ENCODE data around the gene HOXB7. TPM values are rescaled to one million over a fixed set of nuclear protein-coding genes. Genes with fewer than 3 reads are reported as not detected.

Gene HOXB7
- total and polyA plus RNA-seq, 10 of the 15 experiments (the other 5 are each of a cell fraction or from before 2014, with no cell fraction given), result 2.8 to 7.4 (median 4.2) TPM

- TF ChIP-seq SKIL (IDR thresholded peaks at IDR 0.05; ENCODE audit: low read depth, poor library complexity, severe bottlenecking) (peak; percentile 13), PAX5 (IDR thresholded peaks at IDR 0.05; ENCODE audit: borderline replicate concordance, low read depth, low read length) (no peak), RFX5 (IDR thresholded peaks at IDR 0.05; ENCODE audit: low read depth, low read length) (no peak), SMARCA5 (IDR thresholded peaks at IDR 0.05) (0 out of 2 replicates have a peak, but pooled peaks have one; percentile 16), MAX (IDR thresholded peaks at IDR 0.05; ENCODE audit: low read depth, low read length) (no peak), MEF2B (IDR thresholded peaks at IDR 0.05; ENCODE audit: partially characterized antibody, poor library complexity, severe bottlenecking) (peak; percentile 88), RBBP5 (conservative IDR thresholded peaks at IDR 0.05) (no peak), RCOR1 (conservative IDR thresholded peaks at IDR 0.05; ENCODE audit: low read depth, low read length) (no peak), SUPT20H (IDR thresholded peaks at IDR 0.05; ENCODE audit: borderline replicate concordance, control insufficient read depth, low read depth, low read length) (no peak), GATAD2B (conservative IDR thresholded peaks at IDR 0.05; ENCODE audit: low read depth) (0 out of 2 replicates have a peak, but pooled peaks have one; percentile 51), SUZ12 (IDR thresholded peaks at IDR 0.05; ENCODE audit: unreplicated experiment) (no peak), KLF5 (IDR thresholded peaks at IDR 0.05; ENCODE audit: partially characterized antibody) (no peak), SIX5 (IDR thresholded peaks at IDR 0.05; ENCODE audit: low read depth, low read length, severe bottlenecking) (no peak), MTA2 (IDR thresholded peaks at IDR 0.05; ENCODE audit: low read depth) (peak; percentile 98), PML (IDR thresholded peaks at IDR 0.05; ENCODE audit: low read length) (no peak), SREBF2 (IDR thresholded peaks at IDR 0.05; ENCODE audit: low read length) (no peak), POLR2AphosphoS2 (IDR thresholded peaks at IDR 0.05; ENCODE audit: low read depth, low read length) (no peak), MYC (IDR thresholded peaks at IDR 0.05; ENCODE audit: insufficient read depth, insufficient read length, insufficient replicate concordance, low read length, severe bottlenecking) (no peak), MYB (IDR thresholded peaks at IDR 0.05; ENCODE audit: borderline replicate concordance, low read depth, low read length) (no peak), WRNIP1 (IDR thresholded peaks at IDR 0.05; ENCODE audit: borderline replicate concordance, low read depth, low read length) (no peak)
- TF ChIP-seq, protein P1, sequence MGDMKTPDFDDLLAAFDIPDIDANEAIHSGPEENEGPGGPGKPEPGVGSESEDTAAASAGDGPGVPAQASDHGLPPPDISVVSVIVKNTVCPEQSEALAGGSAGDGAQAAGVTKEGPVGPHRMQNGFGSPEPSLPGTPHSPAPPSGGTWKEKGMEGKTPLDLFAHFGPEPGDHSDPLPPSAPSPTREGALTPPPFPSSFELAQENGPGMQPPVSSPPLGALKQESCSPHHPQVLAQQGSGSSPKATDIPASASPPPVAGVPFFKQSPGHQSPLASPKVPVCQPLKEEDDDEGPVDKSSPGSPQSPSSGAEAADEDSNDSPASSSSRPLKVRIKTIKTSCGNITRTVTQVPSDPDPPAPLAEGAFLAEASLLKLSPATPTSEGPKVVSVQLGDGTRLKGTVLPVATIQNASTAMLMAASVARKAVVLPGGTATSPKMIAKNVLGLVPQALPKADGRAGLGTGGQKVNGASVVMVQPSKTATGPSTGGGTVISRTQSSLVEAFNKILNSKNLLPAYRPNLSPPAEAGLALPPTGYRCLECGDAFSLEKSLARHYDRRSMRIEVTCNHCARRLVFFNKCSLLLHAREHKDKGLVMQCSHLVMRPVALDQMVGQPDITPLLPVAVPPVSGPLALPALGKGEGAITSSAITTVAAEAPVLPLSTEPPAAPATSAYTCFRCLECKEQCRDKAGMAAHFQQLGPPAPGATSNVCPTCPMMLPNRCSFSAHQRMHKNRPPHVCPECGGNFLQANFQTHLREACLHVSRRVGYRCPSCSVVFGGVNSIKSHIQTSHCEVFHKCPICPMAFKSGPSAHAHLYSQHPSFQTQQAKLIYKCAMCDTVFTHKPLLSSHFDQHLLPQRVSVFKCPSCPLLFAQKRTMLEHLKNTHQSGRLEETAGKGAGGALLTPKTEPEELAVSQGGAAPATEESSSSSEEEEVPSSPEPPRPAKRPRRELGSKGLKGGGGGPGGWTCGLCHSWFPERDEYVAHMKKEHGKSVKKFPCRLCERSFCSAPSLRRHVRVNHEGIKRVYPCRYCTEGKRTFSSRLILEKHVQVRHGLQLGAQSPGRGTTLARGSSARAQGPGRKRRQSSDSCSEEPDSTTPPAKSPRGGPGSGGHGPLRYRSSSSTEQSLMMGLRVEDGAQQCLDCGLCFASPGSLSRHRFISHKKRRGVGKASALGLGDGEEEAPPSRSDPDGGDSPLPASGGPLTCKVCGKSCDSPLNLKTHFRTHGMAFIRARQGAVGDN (IDR thresholded peaks at IDR 0.05), result no peak; the same call in 1 of the 2 replicates
- TF ChIP-seq, protein P2, sequence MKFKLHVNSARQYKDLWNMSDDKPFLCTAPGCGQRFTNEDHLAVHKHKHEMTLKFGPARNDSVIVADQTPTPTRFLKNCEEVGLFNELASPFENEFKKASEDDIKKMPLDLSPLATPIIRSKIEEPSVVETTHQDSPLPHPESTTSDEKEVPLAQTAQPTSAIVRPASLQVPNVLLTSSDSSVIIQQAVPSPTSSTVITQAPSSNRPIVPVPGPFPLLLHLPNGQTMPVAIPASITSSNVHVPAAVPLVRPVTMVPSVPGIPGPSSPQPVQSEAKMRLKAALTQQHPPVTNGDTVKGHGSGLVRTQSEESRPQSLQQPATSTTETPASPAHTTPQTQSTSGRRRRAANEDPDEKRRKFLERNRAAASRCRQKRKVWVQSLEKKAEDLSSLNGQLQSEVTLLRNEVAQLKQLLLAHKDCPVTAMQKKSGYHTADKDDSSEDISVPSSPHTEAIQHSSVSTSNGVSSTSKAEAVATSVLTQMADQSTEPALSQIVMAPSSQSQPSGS (IDR thresholded peaks at IDR 0.05; ENCODE audit: low read length), result no peak
Measured at GRCh38 chr17:48561884-48562810, 48.7 kb downstream of the HOXB7 start (continued).

Data from GM12878 (cell line).